SK-N-SH (cell line): ENCODE measurements around the gene CLN3. TPM values are rescaled to one million over a fixed set of nuclear protein-coding genes. Genes with fewer than 3 reads are reported as not detected.
"Not testable (repeated sequence)": the region's sequence is repeated elsewhere in the genome, so short reads cannot be mapped to it uniquely, and the experiment has no call there.

Experiments used
- CTCF ChIA-PET: fragments of 300-600, 350-600 bp; formaldehyde crosslinking; extraction: SDS; loops from one replicate; lab custom pipeline; 2021; lab: Yijun Ruan, JAX
- POLR2A ChIA-PET: fragments of 350-600 bp; sonication (Branson Sonifier 250); formaldehyde crosslinking; extraction: SDS; loops from one replicate; lab custom pipeline; 2020; ENCODE audit warnings: antibody characterized with exemption, inconsistent platforms; lab: Yijun Ruan, JAX
- DNase-seq: peaks from one replicate; pipeline ENCODE4 v3.0.0; 2012
- H2AFZ ChIP-seq: fragments of 200-600 bp; sonication (generic); 2 replicates; pipeline ENCODE4 v1.8.1; 2016; ENCODE audit warnings: antibody characterized with exemption, mild to moderate bottlenecking, low read depth
- H3F3A ChIP-seq: fragments of 200-600 bp; sonication (generic); replicated peaks from 2 replicates; pipeline ENCODE3; 2016; ENCODE audit warnings: antibody characterized with exemption, mild to moderate bottlenecking; ENCODE audit not compliant: insufficient read depth
- H3K27ac ChIP-seq, 2 experiments: fragments of 200-500 bp in 1 of 2; fragments of 200-600 bp in 1 of 2; sonication (Bioruptor generic) in 1 of 2; sonication (generic), shearing (Covaris generic) in 1 of 2; 2 replicates each; pipeline versions ENCODE4 v1.5.1 to v1.6.1; 2014 to 2016; ENCODE audit warnings: low read depth in 2 of 2, inconsistent platforms in 1 of 2, low read length in 1 of 2, mild to moderate bottlenecking in 1 of 2, mixed read lengths in 1 of 2
- H3K27me3 ChIP-seq: fragments of 200-600 bp; sonication (generic), shearing (Covaris generic); 2 replicates; pipeline ENCODE4 v1.6.1; 2016; ENCODE audit warnings: mixed run types; ENCODE audit not compliant: insufficient read depth
- H3K36me3 ChIP-seq, 2 experiments: fragments of 200-500 bp in 1 of 2; fragments of 200-600 bp in 1 of 2; sonication (Bioruptor generic) in 1 of 2; sonication (generic) in 1 of 2; replicated peaks in 1 of 2; 2 replicates each; pipeline versions ENCODE3 to v1.5.1; 2014 to 2016; ENCODE audit warnings: low read length in 1 of 2, mild to moderate bottlenecking in 1 of 2; ENCODE audit not compliant: insufficient read depth in 2 of 2, control insufficient read depth in 1 of 2
- H3K4me1 ChIP-seq, 2 experiments: fragments of 200-500 bp in 1 of 2; fragments of 200-600 bp in 1 of 2; sonication (Bioruptor generic) in 1 of 2; sonication (generic), shearing (Covaris generic) in 1 of 2; 2 replicates each; pipeline versions ENCODE4 v1.5.1 to v1.6.1; 2014 to 2016; ENCODE audit warnings: low read depth in 1 of 2, low read length in 1 of 2, mixed run types in 1 of 2; ENCODE audit not compliant: insufficient read depth in 2 of 2, control insufficient read depth in 1 of 2
- H3K4me2 ChIP-seq: fragments of 200-600 bp; sonication (generic), shearing (Covaris generic); 2 replicates; pipeline ENCODE4 v1.6.1; 2017; ENCODE audit warnings: mixed run types
- H3K4me3 ChIP-seq, 2 experiments: fragments of 200-500 bp in 1 of 2; fragments of 200-600 bp in 1 of 2; sonication (Bioruptor generic) in 1 of 2; sonication (generic), shearing (Covaris generic) in 1 of 2; 2 replicates each; pipeline versions ENCODE4 v1.5.1 to v1.8.1; 2014 to 2016; ENCODE audit warnings: low read depth in 2 of 2, inconsistent platforms in 1 of 2, low read length in 1 of 2, mild to moderate bottlenecking in 1 of 2, mixed read lengths in 1 of 2, moderate library complexity in 1 of 2
- H3K79me2 ChIP-seq: fragments of 200-600 bp; sonication (generic); 2 replicates; pipeline ENCODE4 v1.8.1; 2017; ENCODE audit warnings: mild to moderate bottlenecking; ENCODE audit not compliant: insufficient read depth
- H3K9ac ChIP-seq: fragments of 200-600 bp; sonication (generic); 2 replicates; pipeline ENCODE4 v1.6.1; 2017; ENCODE audit warnings: mixed run types
- H3K9me2 ChIP-seq: fragments of 200-600 bp; sonication (generic); 2 replicates; pipeline ENCODE4 v1.6.1; 2017; ENCODE audit warnings: mixed run types
- H3K9me3 ChIP-seq: fragments of 200-600 bp; sonication (generic); 2 replicates; pipeline ENCODE4 v1.6.1; 2017; ENCODE audit warnings: mixed run types, mild to moderate bottlenecking, moderate library complexity
- H4K20me1 ChIP-seq: fragments of 200-600 bp; sonication (generic); 2 replicates; pipeline ENCODE4 v1.6.1; 2017; ENCODE audit warnings: mild to moderate bottlenecking, mixed run types; ENCODE audit not compliant: insufficient read depth
- WGBS: methylation state at CpG from one replicate; pipeline ENCODE4 v1.1.6; 2017; ENCODE audit warnings: low lambda C conversion rate; 5-methylcytosine and 5-hydroxymethylcytosine counted together
- polyA plus RNA-seq, 3 experiments: library from polyadenylated mRNA; depleted of rRNA; stranded (reverse); fragments of >200 nt; gene quantifications; 2 replicates each; pipeline ENCODE4 v1.2.3, GENCODE V29; 2012

CLN3 gene
- polyA plus RNA-seq, 1 of the 3 experiments (the other 2 are of a cell fraction), result 18.5 TPM

DNA sequence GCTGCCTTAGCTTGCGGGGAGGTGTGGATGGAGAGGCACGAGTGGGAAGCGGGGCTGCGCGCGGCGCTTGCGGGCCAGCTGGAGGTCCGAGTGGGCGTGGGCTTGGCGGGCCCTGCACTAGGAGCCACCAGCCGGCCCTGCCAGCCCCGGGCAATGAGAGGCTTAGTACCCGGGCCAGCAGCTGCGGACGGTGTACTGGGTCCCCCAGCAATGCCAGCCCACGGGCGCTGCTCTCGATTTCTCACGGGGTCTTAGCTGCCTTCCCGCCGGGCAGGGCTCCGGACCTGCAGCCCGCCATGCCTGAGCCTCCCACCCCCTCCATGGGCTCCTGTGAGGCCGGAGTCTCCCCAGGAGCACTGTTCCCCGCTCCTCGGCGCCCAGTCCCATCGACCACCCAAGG is 56.5 kb downstream of the CLN3 start:
- POLR2A ChIA-PET, H3K4me2 ChIP-seq, CTCF ChIA-PET, H3K9me2 ChIP-seq, H3K4me3 ChIP-seq, H3K27me3 ChIP-seq, H3K4me1 ChIP-seq, H3K9ac ChIP-seq, H2AFZ ChIP-seq, H3K9me3 ChIP-seq, H3K27ac ChIP-seq, H4K20me1 ChIP-seq, H3F3A ChIP-seq, H3K79me2 ChIP-seq, DNase-seq, H3K36me3 ChIP-seq: not testable (repeated sequence)
- WGBS, result 94% methylated on average over 10 of the region's 29 CpGs

Other genes with a start within 250 kb of the CLN3 start
- gene SBK1, start 199.5 kb downstream of the CLN3 start, polyA plus RNA-seq (2012; rRNA removed), result 0.36 and 0.55 TPM in 2 replicates
- 0.35 and 0.50 TPM in 2 replicates for gene NPIPB6, start 128.6 kb downstream of the CLN3 start, polyA plus RNA-seq (2012; rRNA removed)
- gene EIF3CL, start 88.2 kb downstream of the CLN3 start, polyA plus RNA-seq (2012; rRNA removed), result 153 and 196 TPM in 2 replicates
- 0.13 TPM in 1 of 2 replicates, not detected in the other for gene NPIPB7, start 19.7 kb downstream of the CLN3 start, polyA plus RNA-seq (2012; rRNA removed)
- gene APOBR, start 2.6 kb upstream of the CLN3 start, polyA plus RNA-seq (2012; rRNA removed), result 0.03 TPM in 1 of 2 replicates, not detected in the other
- not detected in 2 replicates for gene IL27, start 14.8 kb upstream of the CLN3 start, polyA plus RNA-seq (2012; rRNA removed)
- gene NUPR1, start 46.9 kb upstream of the CLN3 start, polyA plus RNA-seq (2012; rRNA removed), result 0.61 and 1.1 TPM in 2 replicates
- 3.3 and 4.6 TPM in 2 replicates for gene SGF29, start 61.8 kb upstream of the CLN3 start, polyA plus RNA-seq (2012; rRNA removed)
- gene SULT1A2, start 105.0 kb upstream of the CLN3 start, polyA plus RNA-seq (2012; rRNA removed), result 0.07 TPM in 1 of 2 replicates, not detected in the other
- 0.13 and 0.21 TPM in 2 replicates for gene SULT1A1, start 118.0 kb upstream of the CLN3 start, polyA plus RNA-seq (2012; rRNA removed)
- 0.24 TPM in 1 of 2 replicates, not detected in the other for gene NPIPB8, start 146.0 kb upstream of the CLN3 start, polyA plus RNA-seq (2012; rRNA removed)
- 399 and 488 TPM in 2 replicates for gene EIF3C, start 219.4 kb upstream of the CLN3 start, polyA plus RNA-seq (2012; rRNA removed)